Mucosa of stomach (tissue), 1 donor: ENCODE measurements around the gene PGLYRP3.
"Not testable (repeated sequence)": the region's sequence is repeated elsewhere in the genome, so short reads cannot be mapped to it uniquely, and the experiment has no call there.

ENCODE experiments used
- H3K27me3 ChIP-seq: one replicate; pipeline ENCODE4 v1.7.0; 2013; ENCODE audit warnings: mild to moderate bottlenecking, low read length; ENCODE audit not compliant: control insufficient read depth, insufficient read depth
- H3K36me3 ChIP-seq: one replicate; pipeline ENCODE4 v1.7.0; 2013; ENCODE audit warnings: low read length; ENCODE audit not compliant: control insufficient read depth, insufficient read depth
- H3K4me1 ChIP-seq: one replicate; pipeline ENCODE4 v1.7.0; 2013; ENCODE audit warnings: mild to moderate bottlenecking, low read length; ENCODE audit not compliant: control insufficient read depth, insufficient read depth
- H3K4me3 ChIP-seq: one replicate; pipeline ENCODE4 v1.7.0; 2013; ENCODE audit warnings: low read length
- H3K9ac ChIP-seq: one replicate; pipeline ENCODE4 v1.7.0; 2013; ENCODE audit warnings: mild to moderate bottlenecking, low read length, moderate library complexity
- H3K9me3 ChIP-seq: one replicate; pipeline ENCODE4 v1.7.0; 2013; ENCODE audit warnings: mild to moderate bottlenecking, low read length, moderate library complexity; ENCODE audit not compliant: control insufficient read depth
- donor health status: Pancreatic carcinoma.

Gene PGLYRP3

DNA sequence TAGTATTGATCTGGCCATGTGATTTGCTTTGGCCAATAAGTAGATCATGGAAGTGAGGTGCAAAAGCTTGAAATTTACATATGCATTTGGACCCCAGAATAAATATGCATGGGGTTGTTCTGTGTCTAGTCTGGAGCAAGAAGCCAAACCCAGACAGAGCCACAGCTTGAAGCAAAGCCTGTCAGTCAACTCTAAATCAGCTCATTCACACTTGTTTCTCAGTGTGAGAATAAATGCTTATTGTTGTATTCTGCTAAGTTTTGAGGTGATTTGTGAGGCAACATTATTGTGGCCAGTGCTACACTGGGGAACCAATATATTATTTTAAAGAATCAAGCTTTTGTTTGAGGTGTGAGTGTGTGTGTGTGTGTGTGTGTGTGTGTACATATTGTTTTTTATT, 12.2 kb upstream of the PGLYRP3 start:
- Histone ChIP-seq H3K27me3 (no peaks in the 10 kb centered on the region), H3K4me3 (no peak overlapping the region), H3K4me1 (no peaks in the 10 kb centered on the region), H3K36me3 (no peaks in the 10 kb centered on the region), H3K9me3 (no peaks in the 10 kb centered on the region), H3K9ac (no peak overlapping the region)

DNA sequence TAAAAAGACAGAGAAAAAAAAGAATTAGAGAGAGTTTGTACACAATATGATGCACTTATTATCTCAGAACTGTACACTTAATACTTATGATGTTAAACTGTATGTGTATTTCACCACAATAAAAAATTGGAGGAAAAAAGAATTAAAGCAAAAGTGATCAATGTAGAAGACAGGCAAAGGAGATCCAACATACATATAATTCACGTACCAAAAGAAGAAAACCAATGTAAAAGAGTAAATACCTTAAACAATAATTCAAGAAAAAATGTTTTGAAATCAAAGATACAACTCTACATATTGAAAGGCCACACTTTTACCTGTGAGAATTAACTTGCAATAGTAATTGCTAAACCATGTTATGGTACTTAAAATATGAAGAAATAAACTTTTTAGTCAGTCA, 9.8 kb upstream of the PGLYRP3 start:
- no peaks in the 10 kb centered on the region for H3K36me3 ChIP-seq
- no peaks in the 10 kb centered on the region for H3K9me3 ChIP-seq
- no peak overlapping the region for H3K9ac ChIP-seq
- H3K27me3 ChIP-seq, result no peaks in the 10 kb centered on the region
- no peak overlapping the region for H3K4me3 ChIP-seq
- no peaks in the 10 kb centered on the region for H3K4me1 ChIP-seq

DNA sequence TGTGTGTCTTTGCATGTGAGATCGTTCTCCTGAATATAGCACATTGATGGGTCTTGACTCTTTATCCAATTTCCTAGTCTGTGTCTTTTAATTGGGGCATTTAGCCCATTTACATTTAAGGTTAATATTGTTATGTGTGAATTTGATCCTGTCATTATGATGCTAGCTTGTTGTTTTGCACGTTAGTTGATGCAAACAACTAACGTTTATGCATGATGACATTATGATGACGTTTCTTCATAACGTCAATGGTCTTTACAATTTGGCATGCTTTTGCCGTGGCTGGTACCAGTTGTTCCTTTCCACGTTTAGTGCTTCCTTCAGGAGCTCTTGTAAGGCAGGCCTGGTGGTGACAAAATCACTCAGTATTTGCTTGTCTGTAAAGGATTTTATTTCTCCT, 5.4 kb upstream of the PGLYRP3 start:
- not testable (repeated sequence) for H3K4me3 ChIP-seq, H3K27me3 ChIP-seq, H3K9me3 ChIP-seq, H3K9ac ChIP-seq, H3K4me1 ChIP-seq, H3K36me3 ChIP-seq

DNA sequence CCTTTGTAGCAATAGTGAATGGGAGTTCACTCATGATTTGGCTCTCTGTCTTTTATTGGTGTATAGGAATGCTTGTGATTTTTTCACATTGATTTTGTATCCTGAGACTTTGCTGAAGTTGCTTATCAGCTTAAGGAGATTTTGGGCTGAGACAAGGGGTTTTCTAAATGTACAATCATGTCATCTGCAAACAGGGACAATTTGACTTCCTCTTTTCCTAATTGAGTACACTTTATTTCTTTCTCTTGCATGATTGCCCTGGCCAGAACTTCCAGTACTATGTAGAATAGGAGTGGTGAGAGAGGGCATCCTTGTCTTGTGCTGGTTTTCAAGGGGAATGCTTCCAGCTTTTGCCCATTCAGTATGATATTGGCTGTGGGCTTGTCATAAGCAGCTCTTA, 3.3 kb upstream of the PGLYRP3 start:
- not testable (repeated sequence) for H3K36me3 ChIP-seq, H3K9ac ChIP-seq, H3K9me3 ChIP-seq, H3K4me1 ChIP-seq, H3K27me3 ChIP-seq, H3K4me3 ChIP-seq

DNA sequence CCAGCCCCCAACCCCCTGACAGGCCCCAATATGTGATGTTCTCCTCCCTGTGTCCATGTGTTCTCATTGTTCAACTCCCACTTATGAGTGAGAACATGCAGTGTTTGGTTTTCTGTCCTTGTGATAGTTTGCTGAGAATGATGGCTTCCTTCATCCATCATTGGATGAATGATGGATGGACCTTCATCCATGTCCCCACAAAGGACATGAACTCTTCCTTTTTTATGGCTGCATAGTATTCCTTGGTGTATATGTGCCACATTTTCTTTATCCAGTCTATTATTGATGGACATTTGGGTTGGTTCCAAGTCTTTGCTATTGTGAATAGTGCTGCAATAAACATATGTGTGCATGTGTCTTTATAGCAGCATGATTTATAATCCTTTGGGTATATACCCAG, 1.6 kb upstream of the PGLYRP3 start:
- not testable (repeated sequence) for H3K9me3 ChIP-seq, H3K27me3 ChIP-seq, H3K9ac ChIP-seq, H3K4me1 ChIP-seq, H3K36me3 ChIP-seq, H3K4me3 ChIP-seq

DNA sequence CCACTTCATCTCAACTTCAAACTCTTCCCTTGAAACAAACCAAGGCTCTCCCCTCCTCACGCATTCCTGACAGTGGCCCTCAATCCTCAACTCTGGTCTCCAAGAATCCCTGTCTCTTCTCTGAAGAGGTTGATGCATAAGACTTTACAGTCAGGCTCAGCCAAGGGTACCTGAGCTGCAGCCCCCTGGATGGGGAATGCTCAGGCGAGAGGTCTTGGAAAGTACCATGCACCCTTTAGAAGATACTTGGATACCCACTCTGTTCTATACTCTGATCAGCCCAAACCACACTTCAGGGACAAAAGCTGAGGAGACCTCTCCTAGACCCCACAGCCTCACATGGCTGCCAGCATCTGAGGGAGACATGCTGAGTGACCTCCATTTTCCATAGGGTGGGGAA, 536 bp upstream of the PGLYRP3 start:
- no peaks in the 10 kb centered on the region for H3K9me3 ChIP-seq
- H3K9ac ChIP-seq, result no peak overlapping the region
- no peaks in the 10 kb centered on the region for H3K27me3 ChIP-seq
- no peaks in the 10 kb centered on the region for H3K36me3 ChIP-seq
- peaks cover 4% of the 10 kb centered on the region for H3K4me1 ChIP-seq
- H3K4me3 ChIP-seq, result no peak overlapping the region

DNA sequence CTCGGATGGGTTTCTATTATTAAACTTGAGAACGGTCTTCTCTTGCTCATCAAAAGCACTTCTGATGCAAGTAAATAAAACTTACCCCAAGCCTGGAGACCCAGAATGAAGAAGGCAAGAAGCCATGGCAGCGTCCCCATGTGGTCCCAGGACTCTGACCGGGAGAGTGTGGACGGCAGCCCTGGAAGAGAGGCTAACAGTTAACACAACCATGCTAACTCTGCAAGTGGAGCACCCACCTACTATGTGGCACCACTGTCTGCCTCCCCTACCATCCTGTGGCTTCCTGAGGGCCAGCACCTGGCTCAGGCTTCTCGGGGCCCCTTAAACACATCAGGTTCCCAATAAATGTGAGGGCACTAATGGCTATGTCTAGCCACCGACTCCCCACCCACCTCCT, 2.2 kb downstream of the PGLYRP3 start:
- Histone ChIP-seq H3K36me3 (no peaks in the 10 kb centered on the region), H3K4me3 (no peak overlapping the region), H3K9me3 (no peaks in the 10 kb centered on the region), H3K4me1 (peaks cover 4% of the 10 kb centered on the region), H3K9ac (no peak overlapping the region), H3K27me3 (peaks cover 3% of the 10 kb centered on the region)

DNA sequence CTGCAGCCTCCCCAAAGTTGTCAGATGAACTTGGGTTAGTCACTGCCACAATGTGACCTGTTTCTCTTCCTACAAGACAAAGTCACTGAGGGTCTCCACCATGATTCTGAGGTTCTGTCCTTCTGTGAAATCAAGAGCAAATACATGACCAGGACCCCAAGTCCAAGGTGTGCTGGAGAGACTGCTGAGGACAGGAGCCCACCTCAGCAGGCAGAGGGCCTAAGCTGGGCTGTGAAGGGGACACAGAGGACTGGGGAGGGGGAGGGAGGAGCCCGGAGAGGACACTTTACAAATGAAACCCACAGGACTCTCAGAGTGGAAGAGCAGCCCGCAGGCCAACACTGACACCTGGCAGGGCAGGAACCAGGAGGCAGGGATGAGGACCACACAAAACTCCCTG, 3.3 kb downstream of the PGLYRP3 start:
- H3K9me3 ChIP-seq, result no peaks in the 10 kb centered on the region
- no peaks in the 10 kb centered on the region for H3K36me3 ChIP-seq
- no peak overlapping the region for H3K9ac ChIP-seq
- H3K4me3 ChIP-seq, result no peak overlapping the region
- H3K27me3 ChIP-seq, result peaks cover 3% of the 10 kb centered on the region
- peaks cover 4% of the 10 kb centered on the region for H3K4me1 ChIP-seq

DNA sequence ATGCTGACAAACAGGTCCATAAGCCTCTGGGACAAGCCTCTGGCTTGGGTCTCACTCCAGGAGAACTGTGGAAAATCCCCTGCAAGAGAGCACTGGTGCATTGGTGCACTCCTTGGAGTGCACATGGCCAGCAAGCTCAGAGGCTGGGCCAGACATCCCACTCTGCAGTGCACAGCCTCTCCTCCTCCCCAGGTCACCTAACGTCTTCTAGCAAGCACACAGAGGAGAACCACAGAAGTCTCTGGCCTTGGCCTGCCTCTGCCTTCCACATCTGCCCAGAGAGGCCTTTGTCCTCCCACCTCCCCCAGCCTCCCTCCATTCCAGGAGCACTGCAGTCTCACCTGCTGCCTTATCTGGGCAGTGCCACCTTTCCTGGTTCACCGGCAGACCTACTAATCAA, 4.2 kb downstream of the PGLYRP3 start:
- peaks cover 3% of the 10 kb centered on the region for H3K27me3 ChIP-seq
- H3K36me3 ChIP-seq, result no peaks in the 10 kb centered on the region
- H3K4me1 ChIP-seq, result peaks cover 4% of the 10 kb centered on the region
- no peak overlapping the region for H3K4me3 ChIP-seq
- no peak overlapping the region for H3K9ac ChIP-seq
- no peaks in the 10 kb centered on the region for H3K9me3 ChIP-seq

DNA sequence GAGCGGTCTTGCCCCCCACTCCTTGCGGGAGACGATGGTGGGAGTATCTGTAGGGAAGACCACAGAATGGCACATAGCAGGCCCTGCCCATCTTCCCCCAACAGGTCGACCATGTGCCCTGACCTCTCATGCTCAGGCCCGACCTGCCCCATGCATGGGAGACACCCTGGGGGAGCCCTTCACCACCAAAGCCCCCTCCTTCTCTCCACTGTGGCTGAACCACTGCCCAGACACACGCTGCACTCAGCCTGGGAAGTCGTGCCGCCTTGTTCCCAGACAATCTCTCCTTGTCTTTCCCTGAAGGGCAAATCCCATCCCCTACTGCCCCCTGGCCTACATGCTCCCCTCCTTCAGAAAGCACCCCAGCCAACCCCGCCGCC, 5.5 kb downstream of the PGLYRP3 start:
- Histone ChIP-seq H3K36me3 (no peaks in the 10 kb centered on the region), H3K4me3 (no peak overlapping the region), H3K9me3 (no peaks in the 10 kb centered on the region), H3K4me1 (no peaks in the 10 kb centered on the region), H3K27me3 (peaks cover 3% of the 10 kb centered on the region), H3K9ac (no peak overlapping the region)

DNA sequence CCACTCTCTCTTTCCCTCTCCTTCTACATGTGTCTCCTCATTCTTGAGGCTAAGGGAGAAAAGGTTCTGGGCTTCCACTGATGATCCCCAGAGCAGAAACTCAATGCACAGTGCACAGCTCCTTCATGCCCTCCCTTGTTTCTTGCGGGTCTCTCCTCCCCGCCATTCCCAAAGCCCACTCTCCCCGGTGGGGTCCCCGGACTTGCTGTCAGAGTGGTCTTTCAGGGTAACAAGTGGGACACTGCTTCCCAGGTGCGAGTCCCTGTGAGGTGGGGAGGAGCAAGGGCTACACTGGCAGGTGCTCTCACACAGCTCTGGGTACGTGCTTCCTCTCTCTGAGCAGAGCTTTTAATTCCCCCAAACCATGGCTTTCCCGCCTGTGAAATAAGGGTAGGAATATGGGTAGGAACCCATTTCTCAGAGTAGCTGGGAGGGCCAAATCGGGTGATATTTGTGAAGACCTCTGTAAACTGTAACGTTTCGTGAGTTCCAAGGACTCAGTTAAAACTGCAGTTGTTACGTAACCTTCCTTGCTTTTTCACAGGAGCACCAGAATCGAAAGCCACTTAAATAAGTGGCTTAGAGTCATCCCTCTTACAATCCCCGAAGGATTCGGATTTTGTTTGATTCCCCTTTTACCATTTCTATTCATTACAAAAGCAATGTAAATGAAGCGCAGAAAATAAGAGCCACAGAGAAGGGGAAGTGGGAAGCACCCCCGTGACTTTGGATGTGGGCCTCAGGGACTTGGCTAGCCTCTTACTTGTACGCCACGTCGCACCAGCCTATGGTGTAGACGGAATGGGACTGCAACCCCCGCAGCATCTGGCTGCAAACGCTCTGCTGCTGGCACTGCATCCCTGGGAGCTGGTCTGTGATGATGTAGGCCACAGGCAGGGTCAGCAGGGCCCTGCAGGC, 6.2 kb downstream of the PGLYRP3 start:
- no peaks in the 10 kb centered on the region for H3K4me1 ChIP-seq
- H3K9me3 ChIP-seq, result no peaks in the 10 kb centered on the region
- no peaks in the 10 kb centered on the region for H3K36me3 ChIP-seq
- H3K4me3 ChIP-seq, result no peak overlapping the region
- H3K9ac ChIP-seq, result no peak overlapping the region
- H3K27me3 ChIP-seq, result peaks cover 3% of the 10 kb centered on the region

DNA sequence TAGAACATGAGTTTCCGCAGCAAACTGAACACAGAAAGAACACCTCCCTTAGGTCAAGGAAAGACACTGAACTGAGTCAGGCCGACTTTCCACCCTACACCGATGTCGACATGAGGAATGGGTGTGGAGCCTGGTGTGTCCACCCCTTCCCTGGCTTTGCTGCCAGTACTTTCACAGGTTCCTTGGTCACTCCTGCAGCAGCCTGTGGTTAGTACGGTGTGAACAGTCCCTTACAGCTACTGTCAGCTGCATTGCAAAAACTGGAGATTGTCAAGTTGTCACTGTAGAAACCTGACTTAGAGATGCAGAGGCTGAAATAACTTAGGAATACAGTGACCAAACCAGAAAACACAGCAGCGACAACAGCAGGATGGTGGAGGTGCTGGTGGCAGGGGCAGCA, 7.1 kb downstream of the PGLYRP3 start:
- Histone ChIP-seq H3K4me3 (no peak overlapping the region), H3K27me3 (peaks cover 3% of the 10 kb centered on the region), H3K9me3 (no peaks in the 10 kb centered on the region), H3K36me3 (no peaks in the 10 kb centered on the region), H3K4me1 (no peaks in the 10 kb centered on the region), H3K9ac (no peak overlapping the region)

DNA sequence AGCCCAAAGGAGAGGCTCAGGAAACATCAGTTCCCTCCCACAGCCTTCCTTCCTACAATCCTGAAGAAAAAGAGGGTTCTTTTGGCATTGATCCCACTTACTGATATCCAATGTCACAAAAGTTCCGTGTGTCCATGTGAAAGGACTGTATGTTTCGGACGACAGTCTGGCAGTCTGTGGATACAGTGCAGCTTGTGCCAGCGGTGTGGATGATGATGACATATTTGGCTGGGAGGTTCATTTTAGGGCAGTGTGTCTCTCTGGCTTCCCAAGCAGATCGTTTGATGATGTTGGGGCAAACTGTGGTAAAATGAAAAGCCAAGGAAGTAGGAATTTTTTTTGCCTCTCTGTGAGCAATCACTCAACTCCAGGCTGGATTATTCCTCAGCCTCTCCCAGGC, 10.4 kb downstream of the PGLYRP3 start:
- H3K4me1 ChIP-seq, result no peaks in the 10 kb centered on the region
- no peak overlapping the region for H3K9ac ChIP-seq
- H3K9me3 ChIP-seq, result no peaks in the 10 kb centered on the region
- no peaks in the 10 kb centered on the region for H3K36me3 ChIP-seq
- no peak overlapping the region for H3K4me3 ChIP-seq
- no peaks in the 10 kb centered on the region for H3K27me3 ChIP-seq
